ENCODE measurements around the gene CEP192. TPM values are rescaled to one million over a fixed set of nuclear protein-coding genes. Genes with fewer than 3 reads are reported as not detected.

The CEP192 gene
- total and polyA plus RNA-seq, 7 donors: 4.6 to 30.4 (median 19.8) TPM

DNA sequence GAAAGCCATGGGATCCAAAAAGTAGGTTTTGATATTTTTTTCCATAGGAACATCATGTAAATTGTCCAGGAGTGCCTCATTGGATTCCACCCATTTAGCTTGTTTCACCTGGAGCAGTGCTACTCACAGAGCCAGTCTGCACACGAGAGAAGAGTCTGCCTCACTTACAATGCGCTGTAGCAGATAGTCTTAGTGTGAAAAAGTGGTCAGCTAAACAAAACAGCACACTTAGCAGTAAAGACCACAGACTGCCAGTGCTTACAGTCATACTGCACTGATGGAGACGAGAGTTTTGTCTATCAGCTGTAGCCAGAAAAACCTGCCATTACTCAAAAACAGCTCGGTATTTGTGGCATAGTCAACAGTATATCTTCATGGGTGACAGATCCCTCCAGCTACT is 113.9 kb downstream of the CEP192 start:
- no peak overlapping the region for H3K27ac ChIP-seq
- TF ChIP-seq, protein P1, sequence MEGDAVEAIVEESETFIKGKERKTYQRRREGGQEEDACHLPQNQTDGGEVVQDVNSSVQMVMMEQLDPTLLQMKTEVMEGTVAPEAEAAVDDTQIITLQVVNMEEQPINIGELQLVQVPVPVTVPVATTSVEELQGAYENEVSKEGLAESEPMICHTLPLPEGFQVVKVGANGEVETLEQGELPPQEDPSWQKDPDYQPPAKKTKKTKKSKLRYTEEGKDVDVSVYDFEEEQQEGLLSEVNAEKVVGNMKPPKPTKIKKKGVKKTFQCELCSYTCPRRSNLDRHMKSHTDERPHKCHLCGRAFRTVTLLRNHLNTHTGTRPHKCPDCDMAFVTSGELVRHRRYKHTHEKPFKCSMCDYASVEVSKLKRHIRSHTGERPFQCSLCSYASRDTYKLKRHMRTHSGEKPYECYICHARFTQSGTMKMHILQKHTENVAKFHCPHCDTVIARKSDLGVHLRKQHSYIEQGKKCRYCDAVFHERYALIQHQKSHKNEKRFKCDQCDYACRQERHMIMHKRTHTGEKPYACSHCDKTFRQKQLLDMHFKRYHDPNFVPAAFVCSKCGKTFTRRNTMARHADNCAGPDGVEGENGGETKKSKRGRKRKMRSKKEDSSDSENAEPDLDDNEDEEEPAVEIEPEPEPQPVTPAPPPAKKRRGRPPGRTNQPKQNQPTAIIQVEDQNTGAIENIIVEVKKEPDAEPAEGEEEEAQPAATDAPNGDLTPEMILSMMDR (IDR thresholded peaks at IDR 0.05): no peak
- no peak for DNase-seq
- no peaks in the 10 kb centered on the region for H3K4me1 ChIP-seq
- H3K27me3 ChIP-seq: no peaks in the 10 kb centered on the region
- whole genome bisulfite sequencing, 2 donors: 94 to 96% methylated on average over 4 of the region's 4 CpGs
- no peak overlapping the region for H3K4me3 ChIP-seq
- H3K9me3 ChIP-seq: no peaks in the 10 kb centered on the region
- H3K36me3 ChIP-seq: peaks cover 13 to 91% (median 49%) of the 10 kb centered on the region in 4 donors
- intact Hi-C loops (cut with DNase I): no loop called here

DNA sequence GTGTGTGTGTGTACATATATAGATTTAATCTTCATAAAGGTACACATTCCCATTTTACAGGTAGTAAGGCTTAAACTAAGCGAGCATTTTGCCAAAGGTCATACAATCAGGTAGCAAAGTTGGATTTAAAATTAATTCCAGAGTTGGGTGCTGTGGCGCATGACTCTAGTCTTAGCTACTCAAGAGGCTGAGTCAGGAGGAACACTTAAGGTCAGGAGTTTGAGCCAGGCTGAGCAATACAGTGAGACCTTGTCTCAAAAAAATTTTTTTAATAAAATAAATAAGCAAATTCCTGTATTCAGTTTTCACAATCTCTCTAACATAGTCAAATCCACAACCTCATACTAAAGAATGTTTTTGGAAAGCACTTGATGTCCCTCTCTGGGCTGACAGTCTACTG is 115.9 kb downstream of the CEP192 start:
- H3K27ac ChIP-seq: no peak overlapping the region
- TF ChIP-seq POLR2A (IDR thresholded peaks at IDR 0.05): no peak
- no peak for TF ChIP-seq EP300 (IDR thresholded peaks at IDR 0.05)
- TF ChIP-seq, protein P1 (IDR thresholded peaks at IDR 0.05): no peak
- TF ChIP-seq POLR2AphosphoS5 (IDR thresholded peaks at IDR 0.05): no peak
- H3K36me3 ChIP-seq: peaks cover 13 to 76% (median 44%) of the 10 kb centered on the region in 4 donors
- H3K4me3 ChIP-seq: no peak overlapping the region
- H3K9me3 ChIP-seq: no peaks in the 10 kb centered on the region
- intact Hi-C loops (cut with DNase I): no loop called here
- H3K4me1 ChIP-seq: no peaks in the 10 kb centered on the region
- no peak for DNase-seq
- WGBS, 2 donors: 99% methylated on average over 2 of the region's 2 CpGs
- no peaks in the 10 kb centered on the region for H3K27me3 ChIP-seq

DNA sequence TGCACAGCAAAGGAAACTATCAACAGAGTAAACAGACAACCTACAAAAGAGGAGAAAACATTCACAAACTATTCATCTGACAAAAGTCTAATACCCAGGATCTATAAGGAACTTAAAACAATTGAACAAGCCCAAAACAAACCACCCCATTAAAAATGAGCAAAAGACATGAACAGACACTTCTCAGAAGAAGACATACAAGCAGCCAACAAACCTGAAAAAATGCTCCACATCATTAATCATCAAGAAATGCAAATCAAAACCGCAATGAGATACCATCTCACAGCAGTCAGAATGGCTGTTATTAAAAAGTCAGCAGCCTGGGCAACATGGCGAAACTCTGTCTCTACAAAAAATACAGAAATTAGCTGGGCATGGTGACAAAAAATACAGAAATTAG is 117.2 kb downstream of the CEP192 start:
- peaks cover 10 to 63% (median 33%) of the 10 kb centered on the region in 4 donors for H3K36me3 ChIP-seq
- intact Hi-C loops (cut with DNase I): no loop called here
- 80 to 97% methylated on average over 2 of the region's 2 CpGs for WGBS, 2 donors

DNA sequence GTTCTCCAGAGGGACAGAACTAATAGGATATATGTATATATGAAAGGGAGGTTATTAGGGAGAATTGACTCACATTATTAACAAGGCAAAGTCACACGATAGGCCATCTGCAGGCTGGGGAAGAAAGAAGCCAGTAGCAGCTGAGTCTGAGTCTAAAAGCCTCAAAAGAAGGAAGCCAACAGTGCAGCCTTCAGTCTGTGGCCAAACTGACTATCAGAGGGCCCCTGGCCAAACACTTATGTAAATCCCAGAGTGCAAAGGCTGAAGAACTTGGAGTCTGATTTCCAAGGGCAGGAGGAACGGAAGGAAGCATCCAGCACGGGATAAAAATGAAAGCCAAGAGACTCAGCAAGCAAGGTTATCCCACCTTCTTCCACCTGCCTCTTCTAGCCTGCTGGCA is 119.4 kb downstream of the CEP192 start:
- WGBS, 2 donors: 95% methylated on average over 3 of the region's 3 CpGs
- peaks cover under 1 to 46% (median 18%) of the 10 kb centered on the region in 4 donors for H3K36me3 ChIP-seq
- intact Hi-C loops (cut with DNase I): loop anchor here (5.0 kb wide), 2 partner anchors 522 to 843 kb away; no protein-coding TSS in a partner anchor
- H3K4me1 ChIP-seq: peaks cover 0 to 9% (median 2%) of the 10 kb centered on the region in 4 donors
- no peak for DNase-seq
- no peak overlapping the region for H3K27ac ChIP-seq
- H3K27me3 ChIP-seq: no peaks in the 10 kb centered on the region
- no peak overlapping the region for H3K4me3 ChIP-seq
- TF ChIP-seq POLR2AphosphoS5 (IDR thresholded peaks at IDR 0.05) (no peak), POLR2A (IDR thresholded peaks at IDR 0.05) (no peak), EP300 (IDR thresholded peaks at IDR 0.05) (no peak)
- TF ChIP-seq, protein P1 (IDR thresholded peaks at IDR 0.05): no peak
- H3K9me3 ChIP-seq: no peaks in the 10 kb centered on the region

More for the DNA sequence above, 117.2 kb downstream of the CEP192 start:
- Histone ChIP-seq H3K9me3 (no peaks in the 10 kb centered on the region), H3K4me3 (no peak overlapping the region), H3K27ac (no peak overlapping the region), H3K27me3 (no peaks in the 10 kb centered on the region), H3K4me1 (peaks cover 0 to 8% (median 2%) of the 10 kb centered on the region in 4 donors)
- no peak for DNase-seq
- TF ChIP-seq EP300 (IDR thresholded peaks at IDR 0.05) (no peak), POLR2AphosphoS5 (IDR thresholded peaks at IDR 0.05) (no peak), POLR2A (IDR thresholded peaks at IDR 0.05) (no peak)
- TF ChIP-seq, protein P1 (IDR thresholded peaks at IDR 0.05): no peak

DNA sequence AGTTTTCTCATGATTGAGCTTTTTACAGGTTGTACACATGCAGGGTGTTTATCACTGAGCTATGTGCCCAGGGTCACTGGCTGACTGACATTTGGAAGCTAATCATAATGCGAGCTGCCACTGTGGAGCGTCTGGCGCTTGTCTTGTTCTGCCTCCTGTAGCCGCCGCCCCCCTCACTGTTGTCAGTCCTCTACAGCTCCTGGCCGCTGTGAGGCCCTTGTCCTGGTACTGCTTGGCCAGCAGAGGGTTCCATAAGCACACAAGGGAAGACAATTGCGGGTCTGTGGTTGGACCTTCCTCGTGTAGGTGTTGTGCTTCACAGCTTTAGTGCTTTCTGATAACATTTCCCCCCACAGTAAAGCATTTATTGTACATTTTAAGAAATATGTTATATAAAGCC is 121.8 kb downstream of the CEP192 start:
- intact Hi-C loops (cut with DNase I): loop anchor here (2.0 to 5.0 kb wide), 3 partner anchors 48 to 846 kb away; no protein-coding TSS in a partner anchor

More for the DNA sequence above, 121.8 kb downstream of the CEP192 start:
- Histone ChIP-seq H3K36me3 (peaks cover 5 to 38% (median 14%) of the 10 kb centered on the region in 4 donors), H3K27ac (peak overlapping the region in 2 of 4 donors; percentile 35 to 43), H3K4me3 (no peak overlapping the region), H3K27me3 (no peaks in the 10 kb centered on the region), H3K4me1 (peaks cover 0 to 9% (median 2%) of the 10 kb centered on the region in 4 donors), H3K9me3 (no peaks in the 10 kb centered on the region)
- TF ChIP-seq POLR2AphosphoS5 (IDR thresholded peaks at IDR 0.05) (peak in 1 of 4 donors; percentile 28), EP300 (IDR thresholded peaks at IDR 0.05) (no peak), POLR2A (IDR thresholded peaks at IDR 0.05) (no peak)
- TF ChIP-seq, protein P1 (IDR thresholded peaks at IDR 0.05): peak; percentile 42 to 71 (median 56)
- WGBS, 2 donors: 35 to 62% methylated on average over 8 of the region's 8 CpGs
- peak; percentile 81 for DNase-seq

All from sigmoid colon (tissue), 7 donors.